NB4 (cell line): Measurements from ENCODE around the gene PPA2.
A peak's percentile ranks its signal among the peaks of the same experiment; 100 is the strongest.
"Not testable (repeated sequence)": the region's sequence is repeated elsewhere in the genome, so short reads cannot be mapped to it uniquely, and the experiment has no call there.

ENCODE experiments used
- DNase-seq: peaks from one replicate; pipeline ENCODE4 v3.0.0; 2010; ENCODE audit warnings: low read depth
- H3K4me3 ChIP-seq: one replicate; pipeline ENCODE4 v1.5.1; 2011; ENCODE audit warnings: mild to moderate bottlenecking, low read depth, low read length, moderate library complexity
- CTCF ChIP-seq: IDR thresholded peaks from one replicate; pipeline ENCODE4 v1.5.1; 2012; ENCODE audit warnings: low read depth, low read length
- MYC ChIP-seq: IDR thresholded peaks from 2 replicates; pipeline ENCODE4 v1.6.1; 2011; ENCODE audit warnings: low read depth, low read length
- POLR2A ChIP-seq: IDR thresholded peaks from 2 replicates; pipeline ENCODE4 v1.6.1; 2011; ENCODE audit warnings: mild to moderate bottlenecking; ENCODE audit not compliant: insufficient read length; ENCODE audit errors: extremely low read depth
- TF ChIP-seq, protein P1 (sequence below): IDR thresholded peaks from 2 replicates; pipeline ENCODE4 v1.6.1; 2011; ENCODE audit warnings: low read depth, low read length

The PPA2 gene

DNA sequence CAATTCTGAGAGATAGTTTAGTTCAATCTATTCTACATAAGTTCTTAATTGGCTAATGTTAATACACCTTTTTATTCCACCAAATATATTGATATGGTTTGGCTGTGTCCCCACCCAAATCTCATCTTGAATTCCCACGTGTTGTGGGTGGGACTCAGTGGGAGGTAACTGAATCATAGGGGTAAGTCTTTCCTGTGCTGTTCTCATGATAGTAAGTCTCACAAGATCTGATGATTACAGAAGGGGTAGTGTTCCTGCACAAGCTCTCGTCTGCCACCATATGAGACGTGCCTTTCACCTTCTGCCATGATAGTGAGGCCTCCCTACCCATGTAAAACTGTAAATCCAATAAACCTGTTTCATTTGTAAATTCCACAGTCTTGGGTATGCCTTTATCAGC, 11.3 kb downstream of the PPA2 start:
- DNase-seq: peak; percentile 38
- H3K4me3 ChIP-seq: no peak overlapping the region
- TF ChIP-seq, protein P1, sequence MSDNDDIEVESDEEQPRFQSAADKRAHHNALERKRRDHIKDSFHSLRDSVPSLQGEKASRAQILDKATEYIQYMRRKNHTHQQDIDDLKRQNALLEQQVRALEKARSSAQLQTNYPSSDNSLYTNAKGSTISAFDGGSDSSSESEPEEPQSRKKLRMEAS: no peak
- no peak for TF ChIP-seq MYC
- no peak for TF ChIP-seq CTCF
- no peak for TF ChIP-seq POLR2A

- TF ChIP-seq, protein P1: no peak
- TF ChIP-seq CTCF (no peak), MYC (no peak), POLR2A (no peak)
- peak; percentile 20 for DNase-seq
- peak overlapping the region; percentile 32 for H3K4me3 ChIP-seq
These were observed 12.1 kb downstream of the PPA2 start for GRCh38 chr4:105461621-105462382.

GRCh38 chr4:105461221-105461620, 12.6 kb downstream of the PPA2 start:
- TF ChIP-seq CTCF: no peak
- 0 out of 2 replicates have a peak, but pooled peaks have one; percentile 18 for TF ChIP-seq MYC
- TF ChIP-seq, protein P1: 0 out of 2 replicates have a peak, but pooled peaks have one; percentile 21
- peak overlapping the region; percentile 32 for H3K4me3 ChIP-seq
- peak; percentile 94 for DNase-seq

- no peak overlapping the region for H3K4me3 ChIP-seq
- DNase-seq: no peak
- TF ChIP-seq, protein P1: no peak
- TF ChIP-seq MYC (no peak), POLR2A (no peak), CTCF (no peak)
These were observed 13.6 kb downstream of the PPA2 start for GRCh38 chr4:105460306-105460705.

DNA sequence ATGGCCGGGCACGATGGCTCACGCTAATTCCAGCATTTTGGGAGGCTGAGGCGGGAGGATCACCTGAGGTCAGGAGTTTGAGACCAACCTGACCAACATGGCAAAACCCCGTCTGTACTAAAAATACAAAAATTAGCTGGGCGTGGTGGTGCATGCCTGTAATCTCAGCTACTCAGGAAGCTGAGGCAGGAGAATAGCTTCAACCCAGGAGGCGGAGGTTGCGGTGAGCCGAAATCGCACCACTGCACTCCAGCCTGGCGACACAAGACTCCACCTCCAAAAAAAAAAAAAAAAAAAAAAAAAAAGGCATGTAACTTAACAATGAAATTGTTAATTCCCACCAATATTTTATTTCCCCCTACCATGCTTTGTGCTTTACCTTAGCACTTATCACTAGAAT, 15.3 kb downstream of the PPA2 start:
- H3K4me3 ChIP-seq, DNase-seq: not testable (repeated sequence)

DNA sequence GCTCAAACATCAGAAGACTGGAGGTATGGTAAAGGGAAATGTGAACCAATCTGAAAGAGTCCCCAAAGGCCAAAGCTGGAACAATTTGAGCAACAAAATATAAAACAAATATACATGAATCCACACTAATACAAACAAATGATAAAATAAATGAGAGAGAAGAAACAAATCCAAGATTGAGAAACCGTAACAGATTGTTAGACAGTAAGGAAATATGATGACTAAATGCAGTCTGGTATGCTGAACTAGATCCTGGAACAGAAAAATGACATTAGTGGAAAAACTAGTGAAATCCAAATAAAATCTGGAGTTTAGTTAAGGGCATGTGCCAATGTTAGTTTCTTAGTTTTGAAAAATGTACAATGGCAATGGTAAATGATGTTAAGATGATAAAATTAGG, 15.9 kb downstream of the PPA2 start:
- no peak for TF ChIP-seq MYC
- TF ChIP-seq, protein P1: no peak
- TF ChIP-seq POLR2A: no peak
- no peak for TF ChIP-seq CTCF
- no peak overlapping the region for H3K4me3 ChIP-seq
- no peak for DNase-seq
